Epithelial cell of proximal tubule (primary cell): Measurements from ENCODE around the gene ATP13A3. TPM values are rescaled to one million over a fixed set of nuclear protein-coding genes. Genes with fewer than 3 reads are reported as not detected.

Source experiments
- DNase-seq: peaks from one replicate; pipeline ENCODE4 v3.0.0-alpha.2; 2011; ENCODE audit warnings: low read depth
- H3K4me3 ChIP-seq: 2 replicates; pipeline ENCODE4 v1.5.1; 2011; ENCODE audit warnings: low read depth, mild to moderate bottlenecking, low read length
- CTCF ChIP-seq: conservative IDR thresholded peaks from 2 replicates; pipeline ENCODE4 v1.5.1; 2012; ENCODE audit warnings: low read depth, mild to moderate bottlenecking, low read length
- total RNA-seq: library from RNA; depleted of rRNA; stranded (reverse); fragments of >200 nt; gene quantifications from 2 replicates; pipeline ENCODE4 v1.2.3, GENCODE V29; 2015

ATP13A3 gene
- total RNA-seq, 1 donor from 2014 or later, result 88.1 TPM

- no peak for TF ChIP-seq CTCF
- DNase-seq, result no peak
- no peak overlapping the region for H3K4me3 ChIP-seq
Observed at GRCh38 chr3:194475138-194475932, 11.5 kb downstream of the ATP13A3 start.

GRCh38 chr3:194474675-194475074, 12.1 kb downstream of the ATP13A3 start:
- no peak for TF ChIP-seq CTCF
- no peak for DNase-seq
- H3K4me3 ChIP-seq, result no peak overlapping the region

GRCh38 chr3:194472290-194472920, 14.4 kb downstream of the ATP13A3 start:
- peak; percentile 99 for TF ChIP-seq CTCF
- no peak for DNase-seq
- no peak overlapping the region for H3K4me3 ChIP-seq

GRCh38 chr3:194471863-194472262, 14.9 kb downstream of the ATP13A3 start:
- no peak for DNase-seq
- H3K4me3 ChIP-seq, result no peak overlapping the region
- no peak for TF ChIP-seq CTCF

- no peak overlapping the region for H3K4me3 ChIP-seq
- TF ChIP-seq CTCF, result no peak
Observed at GRCh38 chr3:194470615-194471014, 16.2 kb downstream of the ATP13A3 start.

GRCh38 chr3:194469977-194470376, 16.8 kb downstream of the ATP13A3 start:
- no peak overlapping the region for H3K4me3 ChIP-seq
- no peak for TF ChIP-seq CTCF
- no peak for DNase-seq

More at GRCh38 chr3:194470615-194471014, 16.2 kb downstream of the ATP13A3 start:
- no peak for DNase-seq
